GM21447 (cell line): ENCODE data around the gene TIRAP.
"Not testable (repeated sequence)": the region's sequence is repeated elsewhere in the genome, so short reads cannot be mapped to it uniquely, and the experiment has no call there.

Experiments
- ATAC-seq: cut with Tn5 transposase; IDR thresholded peaks from one replicate; pipeline ENCODE4 v1.9.1; 2021; ENCODE audit not compliant: unreplicated experiment

TIRAP gene, protein sequence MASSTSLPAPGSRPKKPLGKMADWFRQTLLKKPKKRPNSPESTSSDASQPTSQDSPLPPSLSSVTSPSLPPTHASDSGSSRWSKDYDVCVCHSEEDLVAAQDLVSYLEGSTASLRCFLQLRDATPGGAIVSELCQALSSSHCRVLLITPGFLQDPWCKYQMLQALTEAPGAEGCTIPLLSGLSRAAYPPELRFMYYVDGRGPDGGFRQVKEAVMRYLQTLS

DNA sequence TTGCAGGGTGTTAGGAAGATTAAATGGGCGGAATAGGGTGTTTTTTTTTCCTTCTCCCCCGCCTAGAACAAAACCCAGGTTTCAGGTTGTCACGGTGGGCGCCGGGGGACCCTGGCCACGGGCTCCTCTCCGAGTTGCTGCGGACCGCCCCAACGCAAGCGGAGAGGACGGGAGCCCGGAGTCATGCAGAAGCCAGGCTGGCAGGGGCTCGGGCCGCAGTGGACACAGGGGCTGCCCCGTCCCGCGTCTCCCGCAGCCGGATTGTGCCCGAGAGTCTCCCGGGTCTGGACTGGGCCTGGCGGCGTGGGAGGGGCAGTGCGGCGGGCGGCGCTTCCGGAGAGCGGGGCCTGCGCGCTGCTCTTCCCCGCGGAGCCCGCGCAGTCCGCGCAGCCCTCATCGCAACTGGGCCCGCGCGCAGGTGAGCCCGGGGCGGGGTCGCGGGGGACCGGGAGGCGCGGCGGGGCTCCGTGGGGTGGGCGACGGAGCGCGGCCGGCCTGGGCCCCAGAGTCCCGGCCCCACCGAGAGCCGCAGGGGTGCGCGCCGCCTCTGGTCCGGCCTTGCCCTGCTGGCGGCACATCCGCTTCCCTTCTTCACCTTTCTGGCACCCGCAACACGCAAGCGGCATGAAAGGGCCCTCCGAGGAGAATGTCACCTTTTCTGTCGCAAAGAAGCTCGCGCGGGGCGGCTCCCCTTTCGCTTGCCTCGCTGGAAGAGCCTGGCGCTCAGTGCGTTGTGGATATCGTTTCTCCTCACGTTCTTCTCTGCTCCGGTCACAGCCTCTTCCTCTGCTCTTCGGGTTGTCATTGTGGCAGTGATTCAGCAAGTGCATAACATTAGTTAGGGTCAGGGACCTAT is at the start of gene TIRAP:
TIRAP (plus strand) TSS at position 358 of the 856 bp plus-strand sequence. CDS start 7,802 bp downstream, outside the sequence.
- ATAC-seq, result peak; percentile 52

DNA sequence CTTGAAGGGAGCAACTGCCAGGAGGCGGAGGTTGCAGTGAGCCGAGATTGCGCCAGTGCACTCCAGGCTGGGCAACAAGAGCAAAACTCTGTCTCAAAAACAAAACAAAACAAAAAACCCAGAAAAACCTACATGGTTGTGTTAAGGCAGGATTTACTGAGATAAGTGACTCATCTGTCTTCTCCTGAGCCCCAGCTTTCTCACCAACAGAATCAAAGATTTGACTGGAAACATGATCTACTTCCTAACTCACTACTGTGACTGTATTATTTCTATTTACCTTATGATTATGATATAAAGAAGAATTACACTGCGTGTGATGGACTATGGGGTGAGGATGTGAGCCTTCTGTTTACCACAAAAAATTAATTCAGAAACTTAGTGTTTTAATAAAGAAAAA is 49.5 kb upstream of the TIRAP start:
- ATAC-seq, result no peak

DNA sequence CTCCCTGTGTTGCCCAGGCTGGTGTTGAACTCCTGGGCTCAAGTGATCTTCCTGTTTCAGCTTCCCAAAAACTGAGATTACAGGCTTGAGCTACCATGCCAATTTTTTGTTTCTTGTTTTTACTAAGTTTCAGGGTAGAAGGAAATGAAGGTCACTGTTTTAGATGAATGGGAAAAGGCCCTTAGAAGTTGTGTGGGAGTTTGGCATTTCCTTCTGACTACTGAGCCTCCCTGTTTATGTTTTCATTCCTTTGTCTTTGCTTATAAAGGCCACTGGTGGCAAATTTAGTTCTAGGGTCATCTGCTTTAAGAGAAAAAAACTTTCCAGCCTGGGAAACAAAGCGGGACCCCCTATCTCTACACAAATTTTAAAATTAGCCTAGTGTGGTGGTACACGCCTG is 36.3 kb upstream of the TIRAP start:
- no peak for ATAC-seq

DNA sequence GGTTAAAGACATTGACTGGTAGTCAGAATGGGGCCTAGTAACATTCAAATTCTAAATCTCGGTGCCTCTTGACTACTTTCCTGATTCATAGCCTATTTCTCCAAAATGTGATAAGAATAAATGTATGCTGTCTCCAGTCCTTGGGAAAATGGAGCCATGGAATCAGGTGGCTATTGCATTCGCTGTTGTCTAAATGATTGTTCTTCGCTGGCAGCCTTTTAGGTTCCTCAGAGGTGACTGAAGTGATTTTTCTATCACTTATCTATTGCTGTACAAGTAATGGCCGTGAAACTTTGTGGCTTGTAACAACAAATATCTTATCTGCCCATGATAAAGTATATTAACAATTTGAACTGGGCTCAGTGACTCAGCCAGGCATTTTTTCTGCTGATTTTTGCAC is 29.6 kb upstream of the TIRAP start:
- no peak for ATAC-seq

DNA sequence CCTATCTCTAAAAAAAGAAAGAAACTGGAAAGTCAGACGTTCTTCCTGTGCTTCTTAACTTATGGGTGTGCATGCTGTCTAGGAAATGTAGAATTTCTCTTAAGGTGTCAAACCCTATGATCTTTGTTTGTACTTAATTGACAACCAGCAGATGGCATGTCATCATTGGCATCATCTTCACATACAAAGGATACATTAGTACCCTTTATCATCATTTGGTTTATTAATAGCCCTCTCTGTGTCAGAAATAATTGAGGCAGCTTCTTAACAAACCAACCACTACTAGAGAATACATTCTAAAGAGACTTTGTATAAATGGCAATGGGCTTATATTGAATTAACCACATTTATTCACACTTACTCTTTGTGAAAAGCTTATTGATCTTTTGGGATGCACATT is 28.1 kb upstream of the TIRAP start:
- ATAC-seq, result no peak

DNA sequence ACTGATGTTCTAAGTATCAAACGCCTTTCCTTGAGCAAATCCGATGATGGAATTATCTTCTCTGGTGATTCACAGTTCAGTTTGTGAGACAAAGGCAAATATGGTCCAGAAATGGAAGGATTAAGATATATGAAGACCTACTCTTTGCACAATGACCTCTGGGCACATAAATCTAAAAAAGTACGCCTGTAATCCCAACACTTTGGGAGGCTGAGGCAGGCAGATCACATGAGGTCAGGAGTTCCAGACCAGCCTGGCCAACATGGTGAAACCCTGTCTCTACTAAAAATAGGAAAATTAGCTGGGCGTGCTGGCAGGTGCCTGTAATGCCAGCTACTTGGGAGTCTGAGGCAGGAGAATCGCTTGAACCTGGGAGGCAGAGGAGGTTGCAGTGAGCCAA is 27.4 kb upstream of the TIRAP start:
- ATAC-seq, result not testable (repeated sequence)

DNA sequence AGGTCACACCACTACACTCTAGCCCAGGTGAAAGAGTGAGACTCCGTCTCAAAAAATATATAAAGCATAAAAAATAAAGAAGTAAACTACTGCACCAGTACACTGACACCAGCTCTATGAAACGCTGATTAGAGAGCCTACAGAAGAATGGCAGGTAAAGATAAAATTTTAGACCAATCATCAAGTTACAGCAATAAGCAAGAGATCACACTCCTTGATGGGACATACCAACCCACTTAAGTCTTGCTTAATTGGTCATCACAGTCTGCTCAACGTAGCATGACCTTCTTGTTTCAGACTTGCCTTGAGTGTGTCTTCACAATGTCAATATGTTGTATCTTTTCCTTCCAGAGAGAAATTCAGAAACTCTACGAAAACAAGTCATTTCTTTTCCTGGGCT is 26.7 kb upstream of the TIRAP start:
- no peak for ATAC-seq

DNA sequence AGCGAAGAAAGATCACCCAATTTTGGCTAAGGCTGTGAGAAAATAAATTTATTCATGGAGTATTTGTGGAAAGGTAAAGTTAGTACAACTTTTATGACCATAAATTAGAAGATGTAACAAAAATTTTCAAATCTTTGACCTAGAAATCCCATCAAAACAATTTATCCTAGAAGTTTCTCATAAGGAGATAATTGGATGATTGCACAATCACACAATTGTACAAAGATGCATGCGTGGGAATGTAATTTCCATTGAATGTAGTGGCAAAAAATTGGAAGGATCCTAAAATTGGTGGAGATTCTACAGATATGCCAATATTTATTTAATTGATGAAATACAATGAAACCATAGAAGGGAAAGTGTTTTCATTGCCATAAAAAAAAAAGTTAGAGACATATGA is 25.7 kb upstream of the TIRAP start:
- no peak for ATAC-seq

DNA sequence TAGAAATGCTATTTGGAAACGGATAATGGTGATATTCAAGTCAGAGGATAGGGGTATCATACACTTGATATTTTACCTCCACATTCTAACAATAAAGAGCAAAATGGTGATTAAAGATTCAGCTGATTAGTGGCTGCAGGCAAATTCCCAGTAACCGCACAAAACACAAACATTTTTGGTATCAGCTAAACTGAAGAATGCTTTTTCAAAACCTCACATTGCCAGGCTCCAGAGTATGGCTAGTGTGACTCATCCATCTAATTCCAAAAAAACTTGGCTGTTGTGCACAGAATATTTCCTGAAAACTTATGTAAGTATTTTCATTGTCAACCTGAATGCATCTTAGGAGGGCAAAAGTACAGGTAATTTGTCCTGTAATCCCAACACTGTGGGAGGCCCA is 25.1 kb upstream of the TIRAP start:
- no peak for ATAC-seq

DNA sequence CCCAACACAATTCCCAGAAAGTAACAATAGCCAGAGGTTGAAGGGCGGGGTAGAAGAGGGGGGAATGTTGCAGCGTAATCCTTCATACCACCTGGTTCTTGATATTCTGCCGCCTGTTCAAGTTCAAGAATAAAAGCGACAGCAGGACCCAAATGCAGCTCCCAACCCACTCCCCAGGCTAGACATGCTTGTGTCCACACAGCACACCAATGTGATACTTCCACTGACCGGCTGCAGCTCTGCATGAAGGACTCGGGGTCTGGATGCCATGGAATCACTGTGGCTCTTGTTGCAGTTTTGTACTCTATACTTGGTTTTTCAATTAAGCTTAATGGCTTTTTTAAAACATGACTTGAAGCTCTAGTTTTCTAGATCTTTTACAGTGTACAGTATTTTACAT is 20.7 kb upstream of the TIRAP start:
- ATAC-seq, result no peak

DNA sequence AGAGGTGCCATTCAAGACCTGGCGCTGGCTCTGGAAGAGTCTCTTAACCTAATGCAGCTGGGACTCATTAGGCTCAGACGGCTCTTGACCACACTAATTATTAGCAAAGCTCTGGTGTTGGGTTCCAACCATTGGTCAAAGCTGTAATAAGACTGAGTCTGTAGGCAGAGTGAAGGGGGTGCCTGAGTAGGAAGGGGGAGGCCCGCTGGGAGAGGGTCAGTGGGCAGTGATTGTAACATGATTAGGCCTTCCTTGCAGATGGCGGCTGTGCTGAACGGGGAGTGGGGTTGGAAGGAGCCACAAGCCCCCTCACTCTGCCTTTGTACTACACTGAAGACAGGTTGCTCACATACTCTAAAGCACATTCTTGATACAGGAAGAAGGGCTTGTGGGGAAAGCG is 19.4 kb upstream of the TIRAP start:
- ATAC-seq, result no peak

DNA sequence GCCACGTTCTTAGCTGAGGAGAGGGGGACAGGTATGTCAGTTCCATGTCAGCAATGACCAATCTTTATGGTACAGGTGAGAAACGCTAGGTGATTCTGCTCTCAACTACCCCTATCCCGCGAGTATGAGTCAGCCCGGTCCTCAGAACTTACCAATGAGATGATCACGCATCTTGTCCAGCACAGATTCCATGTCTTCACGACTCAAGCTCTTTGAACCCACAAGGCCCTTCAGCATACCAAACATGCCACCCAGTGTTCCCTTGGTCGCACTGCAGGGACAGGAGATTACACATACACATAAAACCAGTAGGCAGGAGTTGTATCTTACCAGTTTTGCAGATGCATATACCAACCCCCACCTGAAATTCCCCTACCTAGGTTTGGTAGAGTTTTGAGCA is 17.1 kb upstream of the TIRAP start:
- ATAC-seq, result no peak

DNA sequence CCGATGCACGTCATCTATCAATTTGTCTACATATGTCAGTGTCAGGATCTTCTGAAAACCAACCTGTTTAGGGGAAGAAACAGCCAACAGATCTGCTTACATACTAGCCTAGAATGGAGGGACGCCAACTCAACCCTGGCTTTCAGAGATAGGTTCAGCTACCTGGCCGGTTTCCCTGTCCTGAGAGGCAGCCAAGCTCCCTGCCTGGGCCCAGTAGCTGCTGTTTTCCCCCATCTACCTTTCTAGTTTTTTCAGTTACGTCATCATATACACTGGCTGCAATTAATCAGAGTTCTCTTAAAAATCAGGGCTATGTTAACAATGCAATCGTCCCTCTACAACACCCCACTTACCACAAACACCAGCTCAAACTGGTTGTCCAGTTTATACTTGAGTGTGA is 15.2 kb upstream of the TIRAP start:
- no peak for ATAC-seq

DNA sequence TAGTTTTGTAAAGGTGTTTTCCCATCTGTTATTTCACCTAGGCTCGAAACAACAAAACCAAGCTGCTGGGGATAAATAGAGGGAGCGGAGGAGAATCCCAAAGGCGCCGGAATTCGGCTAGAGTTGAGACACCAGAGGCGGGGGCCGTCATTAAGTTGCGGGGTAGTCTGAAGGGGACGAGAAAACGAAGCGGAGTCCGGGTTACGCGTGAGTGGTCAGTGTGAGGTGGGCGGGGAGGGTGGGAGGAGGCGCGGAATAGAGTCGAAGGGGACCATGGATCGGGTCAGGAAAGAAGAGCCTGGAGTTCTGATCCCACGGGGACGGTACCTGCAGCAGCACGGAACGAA is 14.6 kb upstream of the TIRAP start:
- ATAC-seq, result peak; percentile 1

DNA sequence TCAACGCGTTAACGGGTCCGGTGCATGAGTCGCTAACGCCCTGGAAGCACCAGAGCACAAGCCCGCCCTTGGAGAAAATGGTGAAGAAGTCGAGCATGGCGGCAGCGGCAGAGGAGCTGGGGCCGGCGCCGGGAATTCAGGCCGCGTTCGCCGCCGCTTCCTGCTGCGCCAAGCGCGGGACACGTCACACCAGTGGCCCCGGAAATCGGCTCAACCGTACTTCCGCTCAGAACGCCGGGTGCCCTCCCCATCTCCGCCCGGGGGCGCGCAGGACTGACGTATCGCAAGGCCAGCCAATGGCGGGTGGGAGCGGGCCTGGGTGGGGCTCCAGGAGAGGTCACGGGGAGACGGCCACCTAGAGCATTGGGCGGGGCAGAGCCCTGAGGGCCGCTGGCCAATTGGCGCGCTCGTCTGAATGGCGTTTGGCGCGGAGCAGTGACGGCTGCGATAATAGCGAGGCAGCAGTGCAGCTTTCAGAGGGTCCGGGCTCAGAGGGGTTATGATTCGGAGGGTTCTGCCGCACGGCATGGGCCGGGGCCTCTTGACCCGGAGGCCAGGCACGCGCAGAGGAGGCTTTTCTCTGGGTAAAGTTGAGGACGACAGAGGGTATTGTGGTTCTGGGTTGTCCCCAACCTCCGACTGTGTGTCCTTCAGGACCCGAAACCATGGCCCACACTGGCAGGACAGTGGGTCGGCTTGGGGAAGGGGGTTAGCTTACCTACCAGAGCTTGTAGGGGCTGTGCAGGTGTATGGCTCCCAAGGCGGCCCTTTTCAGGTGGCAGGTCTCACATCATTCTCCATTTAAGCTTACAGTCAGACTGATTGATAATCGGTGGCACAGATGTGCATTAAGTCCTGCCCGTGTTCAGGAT is 13.9 kb upstream of the TIRAP start, which contains the start of the genes FOXRED1 and SRPRA:
FOXRED1 (plus strand) TSS at position 447 of the 872 bp plus-strand sequence; CDS start at position 500, 53 bp downstream.
SRPRA (minus strand) TSS at position 188 of the 872 bp plus-strand sequence; CDS start at position 97, 91 bp downstream.
- ATAC-seq, result peak; percentile 99

DNA sequence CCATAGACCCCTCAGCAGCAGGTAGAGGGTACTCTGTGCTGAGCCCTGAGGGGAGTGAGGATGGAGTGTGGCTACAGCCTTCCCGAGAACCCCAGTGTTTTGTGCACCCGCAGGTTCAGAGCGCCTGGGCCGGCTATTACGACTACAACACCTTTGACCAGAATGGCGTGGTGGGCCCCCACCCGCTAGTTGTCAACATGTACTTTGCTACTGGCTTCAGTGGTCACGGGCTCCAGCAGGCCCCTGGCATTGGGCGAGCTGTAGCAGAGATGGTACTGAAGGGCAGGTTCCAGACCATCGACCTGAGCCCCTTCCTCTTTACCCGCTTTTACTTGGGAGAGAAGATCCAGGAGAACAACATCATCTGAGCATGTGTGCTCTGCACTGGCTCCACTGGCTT is 5.6 kb upstream of the TIRAP start:
- ATAC-seq, result no peak

DNA sequence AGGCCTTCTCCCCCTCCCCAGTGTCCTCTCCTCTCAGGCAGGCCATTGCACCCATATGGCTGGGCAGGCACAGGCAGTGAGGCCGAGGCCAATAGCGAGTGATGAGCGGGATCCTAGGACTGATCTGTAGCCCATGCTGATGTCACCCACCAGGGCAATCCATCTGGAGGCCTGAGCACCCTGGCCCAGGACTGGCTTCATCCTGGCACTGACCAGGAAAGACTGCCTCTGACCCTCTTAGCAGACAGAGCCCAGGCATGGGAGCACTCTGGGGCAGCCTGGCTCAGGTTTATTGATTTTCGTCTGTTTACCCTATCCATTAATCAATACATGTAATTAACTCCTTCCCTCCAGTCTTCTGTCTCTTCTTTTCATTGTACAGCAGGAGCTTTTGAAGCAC is 5.1 kb upstream of the TIRAP start:
- ATAC-seq, result no peak

DNA sequence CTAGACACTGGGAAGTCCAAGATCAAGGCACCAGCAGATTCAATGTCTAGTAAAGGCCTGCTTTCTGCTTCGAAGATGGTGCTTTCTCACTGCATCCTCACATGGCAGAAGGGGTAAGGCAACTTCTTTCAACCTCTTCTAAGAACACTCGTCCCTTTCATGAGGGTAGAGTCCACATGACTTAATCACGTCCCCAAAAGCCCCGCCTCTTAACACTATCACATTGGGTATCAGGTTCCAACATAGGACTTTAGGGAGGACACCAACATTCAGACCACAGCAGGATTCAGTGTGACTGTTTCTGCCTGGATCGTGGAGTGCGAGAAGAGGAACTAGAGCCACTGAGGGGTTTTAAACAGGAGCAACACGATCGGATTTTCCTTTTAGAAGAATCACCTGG is 3.7 kb upstream of the TIRAP start:
- no peak for ATAC-seq

DNA sequence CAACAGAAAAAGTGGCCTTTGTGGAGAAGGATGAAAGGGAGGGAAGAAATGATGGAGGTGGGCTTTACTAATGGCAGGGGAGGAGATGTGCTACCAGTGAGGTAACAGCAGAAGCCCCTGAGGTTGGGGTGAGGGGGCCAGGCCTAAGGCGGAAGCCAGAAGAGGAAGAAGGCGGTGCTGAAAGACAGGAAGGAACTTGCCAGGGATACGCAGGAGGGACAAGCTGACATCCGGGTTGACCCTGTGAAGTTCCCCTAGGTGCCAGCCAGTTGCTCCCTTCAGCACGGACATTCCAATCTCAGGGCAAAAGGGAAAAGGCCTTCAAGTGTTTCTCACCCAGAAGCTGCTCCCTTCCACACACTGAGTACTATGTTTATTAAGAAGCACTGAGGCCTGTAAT is 2.3 kb upstream of the TIRAP start:
- ATAC-seq, result no peak

DNA sequence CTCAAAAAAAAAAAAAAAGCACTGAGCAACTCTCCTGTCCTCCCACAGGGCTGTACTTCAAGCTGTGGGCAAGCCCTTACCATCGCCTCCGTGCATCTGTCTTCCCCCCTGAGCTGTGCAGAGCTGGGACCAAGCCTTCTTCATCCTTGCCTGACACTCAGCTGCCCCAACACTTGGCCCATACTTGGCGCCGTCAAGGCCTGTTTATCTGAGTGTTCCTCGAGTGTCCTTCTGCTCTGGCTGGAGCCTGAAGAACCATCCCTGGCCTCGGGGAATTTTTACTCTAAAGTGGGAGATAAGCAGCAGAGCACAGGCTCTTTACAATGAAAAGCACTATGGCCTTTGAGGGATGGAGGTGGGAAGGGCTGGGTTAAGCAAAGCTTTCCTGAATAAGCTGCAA is 1.6 kb upstream of the TIRAP start:
- no peak for ATAC-seq

DNA sequence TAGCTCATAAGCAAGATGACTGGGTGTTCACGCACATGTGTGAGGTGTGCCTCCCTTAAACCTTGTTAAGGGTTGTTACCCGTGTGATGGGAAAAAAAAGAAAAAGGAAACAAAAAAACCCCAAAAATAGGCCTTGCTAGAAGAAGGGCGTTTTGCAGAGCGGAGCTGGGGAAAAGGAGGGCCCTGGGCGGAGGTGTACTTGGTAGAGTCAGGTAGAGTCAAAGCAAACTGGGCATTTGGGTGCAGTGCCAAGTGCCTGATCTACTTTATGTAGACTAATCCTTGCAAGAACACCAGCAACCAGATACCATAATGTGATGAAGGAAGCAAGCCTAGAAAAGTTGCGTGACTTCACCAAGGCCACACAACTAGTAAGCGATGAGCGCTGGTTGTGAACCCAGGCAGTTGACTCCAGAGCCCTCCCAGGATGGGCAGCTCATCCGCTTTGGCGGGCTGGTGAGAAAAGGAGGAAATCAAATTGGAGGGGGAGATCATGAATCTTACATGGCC is 1.2 kb upstream of the TIRAP start:
- no peak for ATAC-seq
